Mesothelial cell of epicardium (in vitro differentiated cells): ENCODE measurements around the gene MRPS35. TPM values are rescaled to one million over a fixed set of nuclear protein-coding genes. Genes with fewer than 3 reads are reported as not detected.

Experiments used
- DNase-seq, 2 experiments: peaks; one replicate each; pipeline ENCODE4 v3.0.0; 2021; ENCODE audit warnings: low spot score in 2 of 2; ENCODE audit not compliant: unreplicated experiment in 2 of 2
- H3K27ac Mint-ChIP-seq: 2 replicates; pipeline ENCODE4 v1.8.0; 2021; ENCODE audit warnings: mixed read lengths
- H3K27me3 Mint-ChIP-seq: 2 replicates; pipeline ENCODE4 v1.8.0; 2021; ENCODE audit warnings: low read depth, mixed read lengths
- H3K36me3 Mint-ChIP-seq: 2 replicates; pipeline ENCODE4 v1.8.0; 2021; ENCODE audit warnings: mixed read lengths
- H3K4me1 Mint-ChIP-seq: 2 replicates; pipeline ENCODE4 v1.8.0; 2021; ENCODE audit warnings: mixed read lengths
- H3K4me3 Mint-ChIP-seq: 2 replicates; pipeline ENCODE4 v1.8.0; 2021; ENCODE audit warnings: mild to moderate bottlenecking, moderate library complexity, mixed read lengths
- H3K9me3 Mint-ChIP-seq: 2 replicates; pipeline ENCODE4 v1.8.0; 2021; ENCODE audit warnings: mixed read lengths
- total RNA-seq: library from RNA; stranded (reverse); gene quantifications from 3 replicates; pipeline ENCODE4 v1.2.1, GENCODE V29; 2021
- TF ChIP-seq, protein P1 (sequence below): fragments of 200-600 bp; sonication (generic); IDR thresholded peaks from one replicate; pipeline ENCODE4 v1.5.0; 2021; ENCODE audit warnings: antibody characterized with exemption; ENCODE audit not compliant: unreplicated experiment

Gene MRPS35
- total RNA-seq, 1 donor from 2014 or later = 34.0 TPM

DNA sequence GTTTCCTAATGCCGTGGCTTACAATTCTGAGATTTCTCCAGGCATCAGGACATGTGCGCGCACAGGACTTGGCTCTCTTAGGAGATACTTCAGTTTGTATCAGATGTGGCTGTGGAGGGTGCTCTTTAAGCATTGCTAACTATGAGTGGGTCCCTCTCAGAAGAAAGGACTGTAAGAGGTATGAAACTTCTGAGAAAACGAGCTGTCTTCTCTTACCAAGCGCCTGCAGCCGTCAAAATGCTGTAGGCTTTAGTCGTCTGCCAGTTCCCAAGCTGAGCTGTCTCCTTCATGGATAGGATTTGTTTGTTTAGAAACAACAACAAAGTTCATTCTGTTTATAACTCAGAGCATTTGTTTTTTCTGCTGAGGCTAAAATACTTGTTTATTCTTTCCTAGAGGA lies 85.5 kb downstream of the MRPS35 start:
- Mint-ChIP-seq H3K27me3 (no peaks in the 10 kb centered on the region), H3K4me3 (no peak overlapping the region), H3K4me1 (no peaks in the 10 kb centered on the region), H3K9me3 (no peaks in the 10 kb centered on the region), H3K27ac (no peak overlapping the region), H3K36me3 (peaks cover 53% of the 10 kb centered on the region)
- no peak for DNase-seq
- TF ChIP-seq, protein P1, sequence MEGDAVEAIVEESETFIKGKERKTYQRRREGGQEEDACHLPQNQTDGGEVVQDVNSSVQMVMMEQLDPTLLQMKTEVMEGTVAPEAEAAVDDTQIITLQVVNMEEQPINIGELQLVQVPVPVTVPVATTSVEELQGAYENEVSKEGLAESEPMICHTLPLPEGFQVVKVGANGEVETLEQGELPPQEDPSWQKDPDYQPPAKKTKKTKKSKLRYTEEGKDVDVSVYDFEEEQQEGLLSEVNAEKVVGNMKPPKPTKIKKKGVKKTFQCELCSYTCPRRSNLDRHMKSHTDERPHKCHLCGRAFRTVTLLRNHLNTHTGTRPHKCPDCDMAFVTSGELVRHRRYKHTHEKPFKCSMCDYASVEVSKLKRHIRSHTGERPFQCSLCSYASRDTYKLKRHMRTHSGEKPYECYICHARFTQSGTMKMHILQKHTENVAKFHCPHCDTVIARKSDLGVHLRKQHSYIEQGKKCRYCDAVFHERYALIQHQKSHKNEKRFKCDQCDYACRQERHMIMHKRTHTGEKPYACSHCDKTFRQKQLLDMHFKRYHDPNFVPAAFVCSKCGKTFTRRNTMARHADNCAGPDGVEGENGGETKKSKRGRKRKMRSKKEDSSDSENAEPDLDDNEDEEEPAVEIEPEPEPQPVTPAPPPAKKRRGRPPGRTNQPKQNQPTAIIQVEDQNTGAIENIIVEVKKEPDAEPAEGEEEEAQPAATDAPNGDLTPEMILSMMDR = no peak

DNA sequence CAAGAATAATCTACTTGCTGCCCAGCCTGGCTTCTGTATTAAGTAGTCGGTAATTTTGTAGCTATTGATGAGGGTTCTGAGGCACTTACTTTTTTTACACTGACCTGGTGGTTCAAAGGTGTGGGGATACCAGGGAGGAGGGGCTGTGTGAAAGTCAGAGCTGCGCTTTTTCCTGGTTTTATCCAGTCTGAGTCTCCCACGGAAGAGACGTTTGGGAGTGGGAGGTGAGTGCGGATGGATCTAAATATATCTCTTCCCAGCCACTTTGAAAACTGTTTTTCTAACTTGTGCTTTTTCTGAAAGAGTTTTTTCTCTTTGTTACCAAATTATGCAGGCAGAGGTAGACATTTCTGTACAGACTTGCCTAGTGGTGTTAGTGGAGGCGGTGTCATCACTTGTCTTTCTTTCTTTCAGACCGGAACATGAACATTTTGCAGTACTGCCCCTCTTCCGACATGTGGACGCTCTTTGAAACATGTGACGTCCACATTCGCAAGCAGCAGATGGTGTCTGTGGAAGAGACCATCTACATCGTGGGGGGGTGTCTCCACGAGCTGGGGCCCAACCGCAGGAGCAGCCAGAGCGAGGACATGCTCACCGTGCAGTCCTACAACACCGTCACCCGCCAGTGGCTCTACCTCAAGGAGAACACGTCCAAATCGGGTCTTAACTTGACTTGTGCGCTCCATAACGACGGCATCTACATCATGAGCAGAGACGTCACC lies 86.8 kb downstream of the MRPS35 start:
- Mint-ChIP-seq H3K27me3 (no peaks in the 10 kb centered on the region), H3K4me1 (no peaks in the 10 kb centered on the region), H3K4me3 (no peak overlapping the region), H3K9me3 (no peaks in the 10 kb centered on the region), H3K27ac (no peak overlapping the region), H3K36me3 (peaks cover 42% of the 10 kb centered on the region)
- TF ChIP-seq, protein P1 = no peak
- DNase-seq = no peak

DNA sequence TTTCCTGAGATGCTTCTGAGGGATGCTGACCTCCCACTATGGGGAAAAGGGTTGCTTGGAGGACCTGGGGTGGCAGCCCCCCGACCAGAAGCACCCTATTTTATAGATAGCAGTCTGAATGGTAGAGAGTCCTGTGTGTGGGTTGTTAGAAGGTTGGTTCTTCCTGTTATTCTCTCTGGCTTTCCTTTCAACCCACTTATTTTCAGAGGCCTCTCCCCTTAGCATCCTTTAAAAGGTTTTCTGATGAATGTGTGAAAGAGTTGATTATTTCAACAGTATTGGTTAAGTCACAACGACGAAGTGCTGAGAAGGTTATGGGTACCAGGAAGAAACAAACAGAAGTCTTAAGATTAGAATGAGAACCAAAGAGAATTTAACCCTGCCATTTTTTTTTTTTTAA lies 90.2 kb downstream of the MRPS35 start:
- DNase-seq = no peak
- H3K36me3 Mint-ChIP-seq = peaks cover 23% of the 10 kb centered on the region
- TF ChIP-seq, protein P1 = no peak
- H3K9me3 Mint-ChIP-seq = no peaks in the 10 kb centered on the region
- H3K27me3 Mint-ChIP-seq = no peaks in the 10 kb centered on the region
- H3K4me3 Mint-ChIP-seq = no peak overlapping the region
- no peaks in the 10 kb centered on the region for H3K4me1 Mint-ChIP-seq
- H3K27ac Mint-ChIP-seq = no peak overlapping the region

DNA sequence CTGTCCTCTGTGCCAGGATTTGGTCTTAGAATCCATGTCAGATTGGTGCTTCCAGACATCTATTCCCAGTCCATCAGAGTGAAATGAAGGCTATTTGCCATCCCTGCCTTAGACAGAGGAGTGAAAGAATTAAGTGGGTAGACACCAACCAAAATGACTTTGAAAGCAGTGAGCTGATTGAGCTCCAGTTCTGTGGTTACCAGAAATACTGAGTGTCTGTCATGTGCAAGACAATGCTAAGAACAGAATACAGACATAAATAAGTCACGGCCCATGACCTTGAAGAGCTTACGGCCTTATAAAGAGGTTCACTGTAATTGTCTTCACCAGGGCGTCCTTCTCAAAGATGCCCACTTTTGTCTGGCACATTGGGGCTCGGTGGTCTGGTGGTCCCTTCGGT lies 91.0 kb downstream of the MRPS35 start:
- Mint-ChIP-seq H3K27me3 (no peaks in the 10 kb centered on the region), H3K36me3 (peaks cover 21% of the 10 kb centered on the region), H3K4me3 (no peak overlapping the region), H3K9me3 (no peaks in the 10 kb centered on the region), H3K4me1 (no peaks in the 10 kb centered on the region), H3K27ac (no peak overlapping the region)
- DNase-seq = no peak
- TF ChIP-seq, protein P1 = no peak

DNA sequence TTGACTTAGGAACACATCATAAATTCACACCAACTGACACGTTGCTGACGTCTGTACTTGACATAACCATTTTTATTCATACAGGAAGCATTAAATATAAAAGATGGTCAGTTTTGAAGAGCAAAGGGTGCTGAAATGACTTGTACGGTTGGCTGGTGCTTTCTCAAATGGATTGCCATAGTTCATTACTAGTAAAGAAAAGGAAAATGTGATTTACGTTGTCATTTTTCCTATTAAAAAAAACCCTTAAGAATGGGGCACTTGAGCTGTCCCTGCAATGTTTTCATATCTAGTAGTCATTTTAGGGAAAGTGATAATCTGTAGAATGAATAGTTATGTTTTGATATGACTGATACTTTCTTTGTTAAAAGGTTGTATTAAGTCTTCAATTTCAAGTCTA lies 91.9 kb downstream of the MRPS35 start:
- Mint-ChIP-seq H3K36me3 (peaks cover 13% of the 10 kb centered on the region), H3K9me3 (no peaks in the 10 kb centered on the region), H3K4me3 (no peak overlapping the region), H3K27me3 (no peaks in the 10 kb centered on the region), H3K27ac (no peak overlapping the region), H3K4me1 (no peaks in the 10 kb centered on the region)
- TF ChIP-seq, protein P1 = no peak
- DNase-seq = no peak
